Ovary (tissue), 9 donors: ENCODE data around the gene NFKBIZ. TPM values are rescaled to one million over a fixed set of nuclear protein-coding genes. Genes with fewer than 3 reads are reported as not detected.
"Not testable (repeated sequence)": the region's sequence is repeated elsewhere in the genome, so short reads cannot be mapped to it uniquely, and the experiment has no call there.

ENCODE experiments used
- DNase-seq, 5 donors: peaks; one replicate each; pipeline ENCODE4 v3.0.0-alpha.2; 2019 to 2020
- H3K27ac ChIP-seq, 2 donors: fragments of 200-600 bp; one replicate each; pipeline versions ENCODE4 v1.5.1 to v1.8.0; 2019 to 2022
- H3K27me3 ChIP-seq: fragments of 200-600 bp; one replicate; pipeline ENCODE4 v1.8.0; 2022
- H3K36me3 ChIP-seq: fragments of 200-600 bp; sonication (generic); one replicate; pipeline ENCODE4 v1.5.1; 2019
- H3K4me1 ChIP-seq: one replicate; pipeline ENCODE4 v1.8.1; 2013; ENCODE audit warnings: mild to moderate bottlenecking, moderate library complexity; ENCODE audit not compliant: insufficient read depth
- H3K4me3 ChIP-seq: fragments of 200-600 bp; sonication (generic); one replicate; pipeline ENCODE4 v1.5.1; 2017
- H3K9me3 ChIP-seq, 2 donors: fragments of 200-600 bp in 1 of 2; sonication (generic) in 1 of 2; one replicate each; pipeline versions ENCODE4 v1.5.1 to v1.8.1; 2013 to 2019; ENCODE audit warnings: mild to moderate bottlenecking in 1 of 2, moderate library complexity in 1 of 2
- EP300 ChIP-seq: sonication (generic); formaldehyde crosslinking; IDR thresholded peaks from one replicate; pipeline ENCODE4 v1.6.1; 2017; ENCODE audit warnings: antibody characterized with exemption
- POLR2A ChIP-seq: fragments of 450-650 bp; IDR thresholded peaks from one replicate; pipeline ENCODE4 v1.6.1; 2017; ENCODE audit warnings: antibody characterized with exemption, mild to moderate bottlenecking, moderate library complexity
- WGBS, 3 donors: extraction: QIAGEN DNeasy Blood & Tissue Kit in 1 of 3; methylation state at CpG; one replicate each; pipeline versions ENCODE4 v1.1.5 to v1.1.7; 2013 to 2017; 5-methylcytosine and 5-hydroxymethylcytosine counted together
- intact Hi-C, 4 donors: fragments of 100-400 bp; cut with DNase I; formaldehyde crosslinking; loops; one replicate each; pipeline versions ENCODE4 v1.11.0 to v1.15.1; 2022 to 2023
- polyA plus RNA-seq, 2 donors: library from polyadenylated mRNA; stranded (reverse); fragments of 200-250 nt in 1 of 2; fragments of 350-450 nt in 1 of 2; fragmentation: Illumina TruSeq in 1 of 2; extraction: RNeasy Lipid Tissue Mini Kit (QIAGEN cat#74804) in 1 of 2; gene quantifications; one replicate each; pipeline ENCODE4 v1.2.3, GENCODE V29; 2013 to 2014
- total RNA-seq, 7 donors: library from RNA; depleted of rRNA in 2 of 7; stranded (reverse); fragments of >200 nt in 2 of 7; fragmentation: NEBNext Ultra II Directional in 3 of 7; extraction: Animal tissue kit (Norgen Biotek cat#: 25700) in 3 of 7; gene quantifications; one replicate each; pipeline versions ENCODE4 v1.1.0 to v1.2.4, GENCODE V29; 2016 to 2023
- TF ChIP-seq, protein P1 (sequence below), 3 donors: fragments of 450-650 bp in 2 of 3; fragments of 200-600 bp in 1 of 3; IDR thresholded peaks; one replicate each; pipeline versions ENCODE4 v1.5.1 to v1.8.0; 2016 to 2022; ENCODE audit warnings: antibody characterized with exemption in 3 of 3, mild to moderate bottlenecking in 1 of 3
- donor health status: DM: no; HTN: no; CAD: no; lungs with moderate emphysema.
- donor health status: DM: no; HTN: no; CAD: no.
- donor health status: Bipolar disorder and iron deficiency.
- donor health status: DM: yes; HTN: yes; CAD: no.
- donor health status: DM: no; HTN: no; CAD: no.
- donor health status: DM: yes; HTN: yes; CAD: no.

NFKBIZ gene
- total and polyA plus RNA-seq, 9 donors, result 7.5 to 194 (median 42.0) TPM

DNA sequence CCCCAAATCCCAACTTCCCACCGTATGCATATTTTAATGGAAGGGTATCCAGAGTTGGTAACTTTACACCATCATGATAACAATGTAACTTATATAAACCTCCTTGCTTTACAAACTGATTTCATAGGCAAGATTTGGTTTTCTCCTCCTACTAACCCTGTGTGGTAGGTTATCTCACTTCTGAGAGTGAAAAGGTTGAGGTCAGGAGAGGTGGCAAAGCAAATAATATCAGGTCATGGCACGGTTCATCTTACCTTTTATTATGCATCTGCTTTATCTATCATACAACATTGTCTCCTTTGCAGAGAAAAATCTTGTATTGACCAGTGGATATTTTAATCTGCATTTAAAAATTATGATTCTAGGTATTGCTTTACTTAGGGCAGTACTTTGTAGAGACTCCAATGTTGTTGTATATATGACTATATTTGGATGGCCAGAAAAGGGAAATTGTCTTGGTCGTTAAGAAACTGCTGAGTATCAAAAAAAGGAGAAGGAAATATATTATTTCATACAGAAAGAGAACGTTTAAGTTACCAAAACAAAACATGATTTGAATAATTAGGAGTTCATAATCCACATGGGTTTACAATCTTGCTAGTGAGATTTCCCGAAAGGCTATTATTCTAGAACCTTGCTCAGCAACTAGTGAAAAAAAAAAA lies 30.4 kb downstream of the NFKBIZ start:
- H3K9me3 ChIP-seq, result no peaks in the 10 kb centered on the region
- no peaks in the 10 kb centered on the region for H3K27me3 ChIP-seq
- no peaks in the 10 kb centered on the region for H3K4me1 ChIP-seq
- no peak overlapping the region for H3K27ac ChIP-seq
- TF ChIP-seq, protein P1, sequence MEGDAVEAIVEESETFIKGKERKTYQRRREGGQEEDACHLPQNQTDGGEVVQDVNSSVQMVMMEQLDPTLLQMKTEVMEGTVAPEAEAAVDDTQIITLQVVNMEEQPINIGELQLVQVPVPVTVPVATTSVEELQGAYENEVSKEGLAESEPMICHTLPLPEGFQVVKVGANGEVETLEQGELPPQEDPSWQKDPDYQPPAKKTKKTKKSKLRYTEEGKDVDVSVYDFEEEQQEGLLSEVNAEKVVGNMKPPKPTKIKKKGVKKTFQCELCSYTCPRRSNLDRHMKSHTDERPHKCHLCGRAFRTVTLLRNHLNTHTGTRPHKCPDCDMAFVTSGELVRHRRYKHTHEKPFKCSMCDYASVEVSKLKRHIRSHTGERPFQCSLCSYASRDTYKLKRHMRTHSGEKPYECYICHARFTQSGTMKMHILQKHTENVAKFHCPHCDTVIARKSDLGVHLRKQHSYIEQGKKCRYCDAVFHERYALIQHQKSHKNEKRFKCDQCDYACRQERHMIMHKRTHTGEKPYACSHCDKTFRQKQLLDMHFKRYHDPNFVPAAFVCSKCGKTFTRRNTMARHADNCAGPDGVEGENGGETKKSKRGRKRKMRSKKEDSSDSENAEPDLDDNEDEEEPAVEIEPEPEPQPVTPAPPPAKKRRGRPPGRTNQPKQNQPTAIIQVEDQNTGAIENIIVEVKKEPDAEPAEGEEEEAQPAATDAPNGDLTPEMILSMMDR (IDR thresholded peaks at IDR 0.05), result no peak
- TF ChIP-seq EP300, result no peak
- 40 to 51% (median 49%) methylated on average over 5 of the region's 5 CpGs for WGBS, 3 donors
- intact Hi-C loops, result no loop called here
- H3K36me3 ChIP-seq, result no peaks in the 10 kb centered on the region
- DNase-seq, result no peak
- H3K4me3 ChIP-seq, result no peak overlapping the region

DNA sequence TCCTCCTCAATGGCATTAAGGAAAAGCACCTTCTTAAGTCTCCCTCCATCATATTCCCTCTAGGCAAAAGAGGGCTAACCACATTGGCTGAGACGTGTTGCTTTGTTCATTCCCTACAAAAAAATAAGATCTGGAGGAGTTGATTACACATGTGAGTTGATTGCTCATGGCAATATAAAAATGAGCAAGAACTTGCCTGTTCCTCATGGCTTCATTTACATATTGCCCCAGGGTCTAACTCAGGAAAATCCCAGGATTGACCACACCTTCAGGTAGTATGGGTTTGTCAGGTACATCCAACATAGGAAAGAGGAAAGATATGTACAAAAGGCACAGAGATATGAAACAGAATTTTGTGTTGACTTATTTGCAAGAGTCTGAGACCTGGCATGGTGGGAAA lies 35.5 kb downstream of the NFKBIZ start:
- H3K4me3 ChIP-seq, result no peak overlapping the region
- no peak overlapping the region for H3K27ac ChIP-seq
- H3K4me1 ChIP-seq, result no peaks in the 10 kb centered on the region
- H3K27me3 ChIP-seq, result no peaks in the 10 kb centered on the region
- no peaks in the 10 kb centered on the region for H3K9me3 ChIP-seq
- intact Hi-C loops, result no loop called here
- 79 to 86% (median 83%) methylated on average over 1 of the region's 1 CpG for WGBS, 3 donors
- TF ChIP-seq POLR2A (no peak), EP300 (no peak)
- TF ChIP-seq, protein P1 (IDR thresholded peaks at IDR 0.05), result no peak
- H3K36me3 ChIP-seq, result no peaks in the 10 kb centered on the region
- no peak for DNase-seq

DNA sequence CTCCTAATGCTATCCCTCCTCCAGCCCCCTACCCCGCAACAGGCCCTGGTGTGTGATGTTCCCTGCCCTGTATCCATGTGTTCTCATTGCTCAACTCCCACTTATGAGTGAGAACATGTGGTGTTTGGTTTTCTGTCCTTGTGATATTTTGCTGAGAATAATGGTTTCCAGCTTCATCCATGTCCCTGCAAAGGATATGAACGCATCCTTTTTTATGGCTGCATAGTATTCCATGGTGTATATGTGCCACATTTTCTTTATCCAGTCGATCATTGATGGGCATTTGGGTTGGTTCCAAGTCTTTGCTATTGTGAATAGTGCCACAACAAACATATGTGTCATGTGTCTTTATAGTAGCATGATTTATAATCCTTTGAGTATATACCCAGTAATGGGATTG lies 36.3 kb downstream of the NFKBIZ start:
- intact Hi-C loops, H3K9me3 ChIP-seq, H3K27ac ChIP-seq, DNase-seq, H3K36me3 ChIP-seq, H3K27me3 ChIP-seq, H3K4me1 ChIP-seq, H3K4me3 ChIP-seq: not testable (repeated sequence)
- WGBS, 3 donors, result 87 to 93% (median 92%) methylated on average over 3 of the region's 3 CpGs

DNA sequence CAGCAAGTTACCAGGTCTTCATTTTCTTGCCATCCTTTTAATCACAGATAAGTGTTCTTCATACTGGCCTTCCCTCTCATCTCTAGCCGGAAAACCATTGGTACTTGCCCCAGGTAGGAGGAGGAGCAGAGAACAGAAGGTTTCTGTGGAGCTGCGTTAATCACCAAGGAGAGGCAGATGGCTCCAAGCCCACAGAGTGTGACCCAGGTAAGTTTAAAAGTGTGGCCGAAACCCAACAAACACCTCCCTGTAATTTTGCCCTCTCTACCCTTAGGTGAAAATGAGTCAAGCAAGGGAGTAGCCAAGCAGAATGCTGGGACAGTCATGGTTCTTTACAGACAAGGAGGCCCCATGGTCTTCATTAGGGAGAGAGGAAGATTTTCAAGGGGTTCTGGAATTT lies 37.3 kb downstream of the NFKBIZ start:
- Histone ChIP-seq H3K27me3 (no peaks in the 10 kb centered on the region), H3K27ac (no peak overlapping the region), H3K4me1 (no peaks in the 10 kb centered on the region), H3K9me3 (no peaks in the 10 kb centered on the region), H3K36me3 (no peaks in the 10 kb centered on the region), H3K4me3 (no peak overlapping the region)
- DNase-seq, result no peak
- intact Hi-C loops, result no loop called here
- 70 to 93% (median 91%) methylated on average over 3 of the region's 3 CpGs for WGBS, 3 donors
- TF ChIP-seq EP300 (no peak), POLR2A (no peak)
- TF ChIP-seq, protein P1 (IDR thresholded peaks at IDR 0.05), result no peak

DNA sequence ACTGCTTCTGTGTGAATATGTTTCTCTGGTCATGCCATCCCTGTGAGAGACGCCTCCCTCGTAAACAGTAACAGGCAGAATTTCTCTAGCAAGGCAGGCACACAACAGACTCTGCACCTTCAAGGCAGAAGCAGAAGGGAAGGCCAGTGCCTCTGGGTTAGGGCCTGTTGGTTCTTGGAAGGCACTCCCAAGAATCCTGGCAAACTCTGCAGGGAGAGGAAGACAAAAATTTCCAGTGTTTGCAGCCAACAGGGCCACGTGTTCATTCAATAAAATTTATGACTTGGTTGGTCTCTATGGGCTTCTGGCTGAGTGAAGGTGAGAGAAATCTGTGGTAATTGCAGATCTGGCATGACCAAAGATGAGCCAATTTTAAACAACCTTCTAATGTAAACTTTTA lies 39.3 kb downstream of the NFKBIZ start:
- H3K27me3 ChIP-seq, result no peaks in the 10 kb centered on the region
- no peaks in the 10 kb centered on the region for H3K36me3 ChIP-seq
- H3K4me3 ChIP-seq, result no peak overlapping the region
- H3K9me3 ChIP-seq, result no peaks in the 10 kb centered on the region
- DNase-seq, result no peak
- H3K27ac ChIP-seq, result no peak overlapping the region
- 33 to 47% (median 33%) methylated on average over 3 of the region's 3 CpGs for WGBS, 3 donors
- H3K4me1 ChIP-seq, result no peaks in the 10 kb centered on the region
- TF ChIP-seq POLR2A (no peak), EP300 (no peak)
- TF ChIP-seq, protein P1 (IDR thresholded peaks at IDR 0.05), result no peak
- intact Hi-C loops, result no loop called here
